HepG2 (cell line): Measurements from ENCODE around the gene LPO. TPM values are rescaled to one million over a fixed set of nuclear protein-coding genes. Genes with fewer than 3 reads are reported as not detected.

Experiments used
- ATAC-seq: fragments of 200-7000 bp; cut with Tn5 transposase; 3 replicates; pipeline ENCODE4 v1.9.1; 2020; ENCODE audit warnings: mild to moderate bottlenecking, moderate library complexity
- BruUV-seq: library from RNA; stranded (reverse); fragments of 400-500 nt; replicated peaks from 2 replicates; lab custom pipeline; 2021; lab: Mats Ljungman, UMichigan
- CTCF ChIA-PET: fragments of 300-600 bp; formaldehyde crosslinking; extraction: SDS; loops from one replicate; lab custom pipeline; 2021; ENCODE audit warnings: low total read pairs, inconsistent platforms, low intra/inter-chr PET ratio; lab: Yijun Ruan, JAX
- POLR2A ChIA-PET: fragments of 350-600 bp; sonication (Branson Sonifier 250); formaldehyde crosslinking; loops from one replicate; lab custom pipeline; 2020; ENCODE audit warnings: antibody characterized with exemption, inconsistent platforms; lab: Yijun Ruan, JAX
- DNase-seq: peaks from one replicate; pipeline ENCODE4 v3.0.0-alpha.2; 2015; ENCODE audit warnings: low spot score
- FAIRE-seq: peaks from 3 replicates; lab custom pipeline; 2011; peaks lifted over from hg19 to GRCh38; lab: Jason Lieb, UNC
- H2AFZ ChIP-seq: one replicate; pipeline ENCODE4 v1.6.1; 2011; ENCODE audit warnings: low read length, inconsistent platforms
- H3K27ac ChIP-seq: fragments of 300-600 bp; 3 replicates; pipeline ENCODE4 v1.8.0; 2011; ENCODE audit warnings: mixed run types, mild to moderate bottlenecking, mixed read lengths, low read length, inconsistent platforms; ENCODE audit not compliant: insufficient read depth; ENCODE audit errors: extremely low read length
- H3K27me3 ChIP-seq, 2 experiments: fragments of 200-600 bp in 1 of 2; 2 replicates in 1 of 2; 3 replicates in 1 of 2; pipeline versions ENCODE4 v1.6.0 to v1.8.0; 2011; ENCODE audit warnings: low read length in 2 of 2, mild to moderate bottlenecking in 2 of 2, moderate library complexity in 2 of 2, inconsistent platforms in 1 of 2; ENCODE audit not compliant: insufficient read depth in 2 of 2, control insufficient read depth in 1 of 2
- H3K36me3 ChIP-seq, 2 experiments: fragments of 200-600 bp in 1 of 2; replicated peaks in 1 of 2; 2 replicates in 1 of 2; 3 replicates in 1 of 2; pipeline versions ENCODE4 v1.5.1 to v1.8.0; 2011; ENCODE audit warnings: low read length in 2 of 2, inconsistent platforms in 1 of 2; ENCODE audit not compliant: insufficient read depth in 2 of 2, control insufficient read depth in 1 of 2
- H3K4me1 ChIP-seq: 2 replicates; pipeline ENCODE4 v1.5.1; 2012; ENCODE audit warnings: low read length, inconsistent platforms; ENCODE audit not compliant: insufficient read depth
- H3K4me2 ChIP-seq: 2 replicates; pipeline ENCODE4 v1.6.0; 2011; ENCODE audit warnings: low read depth, low read length, inconsistent platforms
- H3K4me3 ChIP-seq, 3 experiments: fragments of 200-600 bp in 1 of 3; sonication (generic), shearing (Covaris generic) in 1 of 3; replicated peaks in 1 of 3; 2 replicates each; pipeline ENCODE4 v1.5.1; 2011 to 2016; ENCODE audit warnings: low read length in 3 of 3, inconsistent platforms in 2 of 3, low read depth in 2 of 3, mild to moderate bottlenecking in 2 of 3, control low read depth in 1 of 3, mixed read lengths in 1 of 3; ENCODE audit not compliant: insufficient read depth in 1 of 3
- H3K79me2 ChIP-seq: one replicate; pipeline ENCODE4 v1.6.1; 2011; ENCODE audit warnings: low read length, inconsistent platforms; ENCODE audit not compliant: insufficient read depth
- H3K9ac ChIP-seq: 2 replicates; pipeline ENCODE4 v1.6.0; 2011; ENCODE audit warnings: mild to moderate bottlenecking, low read depth, low read length, inconsistent platforms; ENCODE audit not compliant: insufficient read depth
- H3K9me3 ChIP-seq: 2 replicates; pipeline ENCODE4 v1.5.1; 2012; ENCODE audit warnings: mild to moderate bottlenecking, low read length
- H4K20me1 ChIP-seq: 2 replicates; pipeline ENCODE4 v1.6.0; 2011; ENCODE audit warnings: inconsistent platforms, mild to moderate bottlenecking, low read length, moderate library complexity; ENCODE audit not compliant: insufficient read depth
- FOSL1 ChIP-seq: sonication (generic); formaldehyde crosslinking; IDR thresholded peaks from 2 replicates; pipeline ENCODE4 v1.9.0; 2021; ENCODE audit warnings: missing genetic modification reagents, borderline replicate concordance
- HOXA3 ChIP-seq: sonication (generic); formaldehyde crosslinking; IDR thresholded peaks from 2 replicates; pipeline ENCODE4 v1.5.0; 2020; ENCODE audit warnings: missing genetic modification reagents
- MAZ ChIP-seq, 2 experiments: sonication (generic) in 1 of 2; formaldehyde crosslinking in 1 of 2; IDR thresholded peaks; 2 replicates each; pipeline versions ENCODE4 v1.5.0 to v1.6.1; 2012 to 2020; ENCODE audit warnings: low read depth in 2 of 2, mild to moderate bottlenecking in 2 of 2, borderline replicate concordance in 1 of 2, improper control_type of control experiment in 1 of 2, low read length in 1 of 2, missing genetic modification reagents in 1 of 2, moderate library complexity in 1 of 2
- SNAPC2 ChIP-seq: sonication (generic); formaldehyde crosslinking; IDR thresholded peaks from 2 replicates; pipeline ENCODE4 v1.8.1; 2022; ENCODE audit warnings: mild to moderate bottlenecking, missing genetic modification reagents
- ZNF431 ChIP-seq: sonication (generic); formaldehyde crosslinking; IDR thresholded peaks from 2 replicates; pipeline ENCODE4 v1.9.0; 2022; ENCODE audit warnings: missing genetic modification reagents, low read depth, mild to moderate bottlenecking, borderline replicate concordance
- ZNF841 ChIP-seq: sonication (generic); formaldehyde crosslinking; IDR thresholded peaks from 2 replicates; pipeline ENCODE4 v1.8.1; 2023; ENCODE audit warnings: missing genetic modification reagents, borderline replicate concordance
- WGBS: methylation state at CpG from one replicate; pipeline ENCODE4 v1.1.6; 2017; ENCODE audit warnings: low lambda C conversion rate; 5-methylcytosine and 5-hydroxymethylcytosine counted together
- in situ Hi-C: cut with HindIII; loops from 2 replicates; pipeline ENCODE4 v1.10.0; 2017; ENCODE audit warnings: low pct_unique_long_range_greater_than_20kb; ENCODE audit not compliant: extremely low pct_ligation_motif_present
- intact Hi-C: fragments of 100-400 bp; cut with micrococcal nuclease; formaldehyde crosslinking; loops from one replicate; pipeline ENCODE4 v1.10.0; 2022; ENCODE audit not compliant: unreplicated experiment
- polyA plus RNA-seq, 8 experiments: library from polyadenylated mRNA; depleted of rRNA in 3 of 8; stranded (reverse) in 7 of 8; unstranded in 1 of 8; fragments of >200 nt; fragmentation: Illumina TruSeq in 4 of 8; extraction: Trizol in 4 of 8; gene quantifications; 2 replicates each; pipeline versions ENCODE4 v1.2.1 to v1.2.3, GENCODE V29; 2011 to 2016; ENCODE audit warnings: low read depth in 4 of 8, missing spikeins in 1 of 8, mixed read lengths in 1 of 8; ENCODE audit not compliant: insufficient read depth in 1 of 8
- total RNA-seq, 5 experiments: library from RNA; depleted of rRNA; stranded (reverse); fragments of >200 nt; fragmentation: Illumina TruSeq; extraction: Trizol; gene quantifications; 2 replicates each; pipeline ENCODE4 v1.2.3, GENCODE V29; 2016; ENCODE audit warnings: low read depth in 1 of 5
- TF ChIP-seq, protein P1 (sequence below): sonication (generic); formaldehyde crosslinking; IDR thresholded peaks from 2 replicates; pipeline ENCODE4 v1.4.0; 2020; ENCODE audit warnings: mild to moderate bottlenecking, missing genetic modification reagents, borderline replicate concordance
- TF ChIP-seq, protein P2 (sequence below): sonication (generic); formaldehyde crosslinking; IDR thresholded peaks from 2 replicates; pipeline ENCODE4 v1.8.1; 2022; ENCODE audit warnings: low read depth, mild to moderate bottlenecking, missing genetic modification reagents
- TF ChIP-seq, protein P3 (sequence below): sonication (generic); formaldehyde crosslinking; IDR thresholded peaks from 2 replicates; pipeline ENCODE4 v1.4.0; 2020; ENCODE audit warnings: mild to moderate bottlenecking, missing genetic modification reagents
- TF ChIP-seq, protein P4 (sequence below): sonication (generic); formaldehyde crosslinking; IDR thresholded peaks from 2 replicates; pipeline ENCODE4 v1.4.0; 2020; ENCODE audit warnings: mild to moderate bottlenecking, missing genetic modification reagents, borderline replicate concordance

The LPO gene
- total and polyA plus RNA-seq, 2 of the 13 experiments (the other 11 are each of a cell fraction or from before 2014, with no cell fraction given) = not detected

DNA sequence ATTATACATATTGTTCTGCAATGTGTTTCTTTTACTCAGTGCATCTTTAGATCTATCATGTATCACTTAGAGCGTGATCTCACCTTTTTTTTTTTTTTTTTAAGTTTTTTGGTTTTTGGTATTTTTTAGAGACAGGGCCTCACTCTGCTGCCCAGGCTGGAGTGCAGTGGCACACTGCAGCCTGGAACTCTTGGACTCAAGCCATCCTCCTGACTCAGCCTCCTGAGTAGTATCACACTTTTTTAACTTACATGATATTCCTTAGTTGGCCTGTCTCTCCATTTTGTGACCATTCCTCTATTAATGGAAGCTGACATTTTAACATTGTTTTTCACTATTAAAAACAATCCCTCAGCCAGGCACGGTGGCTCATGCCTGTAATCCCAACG lies 47.0 kb downstream of the LPO start:
- Histone ChIP-seq H3K4me1 (peaks cover 10% of the 10 kb centered on the region), H3K36me3 (no peaks in the 10 kb centered on the region), H3K4me2 (no peak overlapping the region), H3K9me3 (no peaks in the 10 kb centered on the region), H3K4me3 (no peak overlapping the region), H4K20me1 (no peaks in the 10 kb centered on the region), H3K27me3 (peaks cover 0 to 31% of the 10 kb centered on the region in 2 experiments; a peak in 4 of 5 replicates), H2AFZ (no peak overlapping the region), H3K27ac (no peak overlapping the region), H3K79me2 (no peaks in the 10 kb centered on the region), H3K9ac (no peak overlapping the region)
- intact Hi-C loops (no loop called here), in situ Hi-C loops (no loop called here)
- ATAC-seq (no peak), FAIRE-seq (no peak), DNase-seq (no peak)
- POLR2A ChIA-PET = no interaction called here
- no TSS peak for BruUV-seq
- WGBS = 35% methylated on average over 3 of the region's 3 CpGs
- CTCF ChIA-PET = no interaction called here
- TF ChIP-seq MAZ (IDR thresholded peaks at IDR 0.05; ENCODE audit: borderline replicate concordance, low read depth, low read length) (no peak), MAZ (CRISPR knock-in tag; IDR thresholded peaks at IDR 0.05; ENCODE audit: low read depth) (no peak), SNAPC2 (no peak), FOSL1 (CRISPR knock-in tag) (no peak), ZNF431 (CRISPR knock-in tag) (no peak), HOXA3 (CRISPR knock-in tag) (no peak), ZNF841 (CRISPR knock-in tag) (no peak)
- TF ChIP-seq, protein P1, sequence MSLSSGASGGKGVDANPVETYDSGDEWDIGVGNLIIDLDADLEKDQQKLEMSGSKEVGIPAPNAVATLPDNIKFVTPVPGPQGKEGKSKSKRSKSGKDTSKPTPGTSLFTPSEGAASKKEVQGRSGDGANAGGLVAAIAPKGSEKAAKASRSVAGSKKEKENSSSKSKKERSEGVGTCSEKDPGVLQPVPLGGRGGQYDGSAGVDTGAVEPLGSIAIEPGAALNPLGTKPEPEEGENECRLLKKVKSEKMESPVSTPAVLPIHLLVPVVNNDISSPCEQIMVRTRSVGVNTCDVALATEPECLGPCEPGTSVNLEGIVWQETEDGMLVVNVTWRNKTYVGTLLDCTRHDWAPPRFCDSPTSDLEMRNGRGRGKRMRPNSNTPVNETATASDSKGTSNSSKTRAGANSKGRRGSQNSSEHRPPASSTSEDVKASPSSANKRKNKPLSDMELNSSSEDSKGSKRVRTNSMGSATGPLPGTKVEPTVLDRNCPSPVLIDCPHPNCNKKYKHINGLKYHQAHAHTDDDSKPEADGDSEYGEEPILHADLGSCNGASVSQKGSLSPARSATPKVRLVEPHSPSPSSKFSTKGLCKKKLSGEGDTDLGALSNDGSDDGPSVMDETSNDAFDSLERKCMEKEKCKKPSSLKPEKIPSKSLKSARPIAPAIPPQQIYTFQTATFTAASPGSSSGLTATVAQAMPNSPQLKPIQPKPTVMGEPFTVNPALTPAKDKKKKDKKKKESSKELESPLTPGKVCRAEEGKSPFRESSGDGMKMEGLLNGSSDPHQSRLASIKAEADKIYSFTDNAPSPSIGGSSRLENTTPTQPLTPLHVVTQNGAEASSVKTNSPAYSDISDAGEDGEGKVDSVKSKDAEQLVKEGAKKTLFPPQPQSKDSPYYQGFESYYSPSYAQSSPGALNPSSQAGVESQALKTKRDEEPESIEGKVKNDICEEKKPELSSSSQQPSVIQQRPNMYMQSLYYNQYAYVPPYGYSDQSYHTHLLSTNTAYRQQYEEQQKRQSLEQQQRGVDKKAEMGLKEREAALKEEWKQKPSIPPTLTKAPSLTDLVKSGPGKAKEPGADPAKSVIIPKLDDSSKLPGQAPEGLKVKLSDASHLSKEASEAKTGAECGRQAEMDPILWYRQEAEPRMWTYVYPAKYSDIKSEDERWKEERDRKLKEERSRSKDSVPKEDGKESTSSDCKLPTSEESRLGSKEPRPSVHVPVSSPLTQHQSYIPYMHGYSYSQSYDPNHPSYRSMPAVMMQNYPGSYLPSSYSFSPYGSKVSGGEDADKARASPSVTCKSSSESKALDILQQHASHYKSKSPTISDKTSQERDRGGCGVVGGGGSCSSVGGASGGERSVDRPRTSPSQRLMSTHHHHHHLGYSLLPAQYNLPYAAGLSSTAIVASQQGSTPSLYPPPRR (CRISPR knock-in tag) = no peak
- TF ChIP-seq, protein P2, sequence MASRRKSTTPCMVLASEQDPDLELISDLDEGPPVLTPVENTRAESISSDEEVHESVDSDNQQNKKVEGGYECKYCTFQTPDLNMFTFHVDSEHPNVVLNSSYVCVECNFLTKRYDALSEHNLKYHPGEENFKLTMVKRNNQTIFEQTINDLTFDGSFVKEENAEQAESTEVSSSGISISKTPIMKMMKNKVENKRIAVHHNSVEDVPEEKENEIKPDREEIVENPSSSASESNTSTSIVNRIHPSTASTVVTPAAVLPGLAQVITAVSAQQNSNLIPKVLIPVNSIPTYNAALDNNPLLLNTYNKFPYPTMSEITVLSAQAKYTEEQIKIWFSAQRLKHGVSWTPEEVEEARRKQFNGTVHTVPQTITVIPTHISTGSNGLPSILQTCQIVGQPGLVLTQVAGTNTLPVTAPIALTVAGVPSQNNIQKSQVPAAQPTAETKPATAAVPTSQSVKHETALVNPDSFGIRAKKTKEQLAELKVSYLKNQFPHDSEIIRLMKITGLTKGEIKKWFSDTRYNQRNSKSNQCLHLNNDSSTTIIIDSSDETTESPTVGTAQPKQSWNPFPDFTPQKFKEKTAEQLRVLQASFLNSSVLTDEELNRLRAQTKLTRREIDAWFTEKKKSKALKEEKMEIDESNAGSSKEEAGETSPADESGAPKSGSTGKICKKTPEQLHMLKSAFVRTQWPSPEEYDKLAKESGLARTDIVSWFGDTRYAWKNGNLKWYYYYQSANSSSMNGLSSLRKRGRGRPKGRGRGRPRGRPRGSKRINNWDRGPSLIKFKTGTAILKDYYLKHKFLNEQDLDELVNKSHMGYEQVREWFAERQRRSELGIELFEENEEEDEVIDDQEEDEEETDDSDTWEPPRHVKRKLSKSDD (CRISPR knock-in tag) = no peak
- TF ChIP-seq, protein P3, sequence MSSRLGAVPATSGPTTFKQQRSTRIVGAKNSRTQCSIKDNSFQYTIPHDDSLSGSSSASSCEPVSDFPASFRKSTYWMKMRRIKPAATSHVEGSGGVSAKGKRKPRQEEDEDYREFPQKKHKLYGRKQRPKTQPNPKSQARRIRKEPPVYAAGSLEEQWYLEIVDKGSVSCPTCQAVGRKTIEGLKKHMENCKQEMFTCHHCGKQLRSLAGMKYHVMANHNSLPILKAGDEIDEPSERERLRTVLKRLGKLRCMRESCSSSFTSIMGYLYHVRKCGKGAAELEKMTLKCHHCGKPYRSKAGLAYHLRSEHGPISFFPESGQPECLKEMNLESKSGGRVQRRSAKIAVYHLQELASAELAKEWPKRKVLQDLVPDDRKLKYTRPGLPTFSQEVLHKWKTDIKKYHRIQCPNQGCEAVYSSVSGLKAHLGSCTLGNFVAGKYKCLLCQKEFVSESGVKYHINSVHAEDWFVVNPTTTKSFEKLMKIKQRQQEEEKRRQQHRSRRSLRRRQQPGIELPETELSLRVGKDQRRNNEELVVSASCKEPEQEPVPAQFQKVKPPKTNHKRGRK (CRISPR knock-in tag) = no peak
- TF ChIP-seq, protein P4, sequence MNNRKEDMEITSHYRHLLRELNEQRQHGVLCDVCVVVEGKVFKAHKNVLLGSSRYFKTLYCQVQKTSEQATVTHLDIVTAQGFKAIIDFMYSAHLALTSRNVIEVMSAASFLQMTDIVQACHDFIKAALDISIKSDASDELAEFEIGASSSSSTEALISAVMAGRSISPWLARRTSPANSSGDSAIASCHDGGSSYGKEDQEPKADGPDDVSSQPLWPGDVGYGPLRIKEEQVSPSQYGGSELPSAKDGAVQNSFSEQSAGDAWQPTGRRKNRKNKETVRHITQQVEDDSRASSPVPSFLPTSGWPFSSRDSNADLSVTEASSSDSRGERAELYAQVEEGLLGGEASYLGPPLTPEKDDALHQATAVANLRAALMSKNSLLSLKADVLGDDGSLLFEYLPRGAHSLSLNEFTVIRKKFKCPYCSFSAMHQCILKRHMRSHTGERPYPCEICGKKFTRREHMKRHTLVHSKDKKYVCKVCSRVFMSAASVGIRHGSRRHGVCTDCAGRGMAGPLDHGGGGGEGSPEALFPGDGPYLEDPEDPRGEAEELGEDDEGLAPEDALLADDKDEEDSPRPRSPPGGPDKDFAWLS (CRISPR knock-in tag) = no peak
